PC-3 (cell line): ENCODE results near the gene PPIL1.

Source experiments
- EZH2 ChIP-seq: fragments of 300-600 bp; sonication (generic); IDR thresholded peaks from one replicate; pipeline ENCODE4 v1.6.1; 2017; ENCODE audit warnings: antibody characterized with exemption, mild to moderate bottlenecking, low read length; ENCODE audit not compliant: unreplicated experiment
- EZH2phosphoT487 ChIP-seq: fragments of 300-600 bp; sonication (generic); IDR thresholded peaks from 2 replicates; pipeline ENCODE4 v1.6.1; 2018; ENCODE audit warnings: mild to moderate bottlenecking, antibody characterized with exemption, low read length, borderline replicate concordance
- TF ChIP-seq, protein P1 (sequence below): fragments of 300-600 bp; sonication (generic); conservative IDR thresholded peaks from 2 replicates; pipeline ENCODE4 v1.5.1; 2017; ENCODE audit warnings: antibody characterized with exemption, low read depth, mild to moderate bottlenecking, low read length

DNA sequence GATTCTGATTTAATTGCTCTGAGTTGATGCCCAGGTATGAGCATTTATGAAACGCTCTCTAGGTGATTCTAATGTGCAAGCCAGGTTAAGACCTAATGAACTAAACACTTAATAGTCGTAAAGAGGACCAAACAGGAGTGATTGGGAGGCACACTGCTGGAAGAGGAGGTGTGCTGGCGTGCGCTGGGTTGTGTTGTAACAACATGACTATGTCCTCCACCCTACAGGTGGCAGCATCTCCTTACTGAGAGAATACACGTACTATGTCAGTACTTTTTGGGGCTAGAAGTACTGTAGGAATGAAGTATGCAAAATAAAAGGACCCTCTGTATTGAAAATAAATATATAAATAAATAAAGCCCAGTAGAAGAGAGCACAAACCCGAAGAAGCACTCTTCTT, 23.0 kb upstream of the PPIL1 start:
- TF ChIP-seq, protein P1, sequence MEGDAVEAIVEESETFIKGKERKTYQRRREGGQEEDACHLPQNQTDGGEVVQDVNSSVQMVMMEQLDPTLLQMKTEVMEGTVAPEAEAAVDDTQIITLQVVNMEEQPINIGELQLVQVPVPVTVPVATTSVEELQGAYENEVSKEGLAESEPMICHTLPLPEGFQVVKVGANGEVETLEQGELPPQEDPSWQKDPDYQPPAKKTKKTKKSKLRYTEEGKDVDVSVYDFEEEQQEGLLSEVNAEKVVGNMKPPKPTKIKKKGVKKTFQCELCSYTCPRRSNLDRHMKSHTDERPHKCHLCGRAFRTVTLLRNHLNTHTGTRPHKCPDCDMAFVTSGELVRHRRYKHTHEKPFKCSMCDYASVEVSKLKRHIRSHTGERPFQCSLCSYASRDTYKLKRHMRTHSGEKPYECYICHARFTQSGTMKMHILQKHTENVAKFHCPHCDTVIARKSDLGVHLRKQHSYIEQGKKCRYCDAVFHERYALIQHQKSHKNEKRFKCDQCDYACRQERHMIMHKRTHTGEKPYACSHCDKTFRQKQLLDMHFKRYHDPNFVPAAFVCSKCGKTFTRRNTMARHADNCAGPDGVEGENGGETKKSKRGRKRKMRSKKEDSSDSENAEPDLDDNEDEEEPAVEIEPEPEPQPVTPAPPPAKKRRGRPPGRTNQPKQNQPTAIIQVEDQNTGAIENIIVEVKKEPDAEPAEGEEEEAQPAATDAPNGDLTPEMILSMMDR, result peak; percentile 67
- TF ChIP-seq EZH2phosphoT487, result no peak
- no peak for TF ChIP-seq EZH2
